ENCODE measurements around the gene GRM7. TPM values are rescaled to one million over a fixed set of nuclear protein-coding genes. Genes with fewer than 3 reads are reported as not detected.

GRM7 gene
- total RNA-seq, 4 donors from 2014 or later: 0.29 to 15.8 (median 0.67) TPM

DNA sequence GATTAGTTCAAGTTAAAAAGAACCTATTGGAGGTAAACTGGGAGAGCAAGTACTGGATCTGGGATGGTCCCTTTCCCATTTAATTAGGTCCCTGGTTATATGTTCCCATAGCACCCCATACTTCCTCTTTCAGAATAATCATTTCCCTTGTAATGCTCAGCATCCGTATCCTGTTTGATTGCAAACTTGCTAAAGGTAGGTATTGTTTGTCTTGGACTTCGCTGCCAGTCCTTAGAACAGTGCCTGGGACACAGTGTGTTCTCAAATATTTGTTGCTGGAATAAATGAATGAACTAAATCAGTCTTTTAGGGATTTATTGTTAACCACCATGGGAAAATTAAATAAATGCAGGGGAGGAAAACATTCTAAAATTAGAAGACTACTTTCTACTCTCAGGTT is 299.8 kb downstream of the GRM7 start:
- Histone ChIP-seq H3K27ac (no peak overlapping the region), H3K4me1 (no peaks in the 10 kb centered on the region), H3K36me3 (no peaks in the 10 kb centered on the region), H3K9me3 (no peaks in the 10 kb centered on the region), H3K27me3 (no peaks in the 10 kb centered on the region), H3K4me3 (no peak overlapping the region)
- intact Hi-C loops (cut with DNase I; ENCODE audit: low total_unique reads): no loop called here
- DNase-seq: no peak
- TF ChIP-seq, protein P1, sequence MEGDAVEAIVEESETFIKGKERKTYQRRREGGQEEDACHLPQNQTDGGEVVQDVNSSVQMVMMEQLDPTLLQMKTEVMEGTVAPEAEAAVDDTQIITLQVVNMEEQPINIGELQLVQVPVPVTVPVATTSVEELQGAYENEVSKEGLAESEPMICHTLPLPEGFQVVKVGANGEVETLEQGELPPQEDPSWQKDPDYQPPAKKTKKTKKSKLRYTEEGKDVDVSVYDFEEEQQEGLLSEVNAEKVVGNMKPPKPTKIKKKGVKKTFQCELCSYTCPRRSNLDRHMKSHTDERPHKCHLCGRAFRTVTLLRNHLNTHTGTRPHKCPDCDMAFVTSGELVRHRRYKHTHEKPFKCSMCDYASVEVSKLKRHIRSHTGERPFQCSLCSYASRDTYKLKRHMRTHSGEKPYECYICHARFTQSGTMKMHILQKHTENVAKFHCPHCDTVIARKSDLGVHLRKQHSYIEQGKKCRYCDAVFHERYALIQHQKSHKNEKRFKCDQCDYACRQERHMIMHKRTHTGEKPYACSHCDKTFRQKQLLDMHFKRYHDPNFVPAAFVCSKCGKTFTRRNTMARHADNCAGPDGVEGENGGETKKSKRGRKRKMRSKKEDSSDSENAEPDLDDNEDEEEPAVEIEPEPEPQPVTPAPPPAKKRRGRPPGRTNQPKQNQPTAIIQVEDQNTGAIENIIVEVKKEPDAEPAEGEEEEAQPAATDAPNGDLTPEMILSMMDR (IDR thresholded peaks at IDR 0.05): no peak
- no peak for TF ChIP-seq POLR2A (IDR thresholded peaks at IDR 0.05)

DNA sequence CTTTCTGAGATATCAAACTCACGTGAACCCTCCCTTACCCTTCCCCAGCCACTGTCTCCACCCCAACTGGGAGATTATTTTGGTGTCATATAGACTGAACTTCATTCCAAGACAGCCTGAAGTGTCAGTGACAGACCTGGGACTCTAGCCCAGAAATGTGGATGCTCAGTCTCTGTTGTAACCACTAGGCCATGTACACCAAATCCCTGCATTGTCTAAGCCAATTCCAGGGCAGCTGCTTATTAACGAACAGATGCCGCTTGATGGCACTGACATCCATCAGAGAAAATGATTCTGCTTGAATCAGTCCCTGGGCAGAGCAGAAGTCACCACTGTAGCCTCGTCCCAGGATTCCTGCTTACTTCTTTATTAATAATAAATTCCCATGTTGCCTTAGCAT is 305.5 kb downstream of the GRM7 start:
- TF ChIP-seq, protein P1 (IDR thresholded peaks at IDR 0.05): no peak
- TF ChIP-seq POLR2A (IDR thresholded peaks at IDR 0.05): no peak
- no peak for DNase-seq

DNA sequence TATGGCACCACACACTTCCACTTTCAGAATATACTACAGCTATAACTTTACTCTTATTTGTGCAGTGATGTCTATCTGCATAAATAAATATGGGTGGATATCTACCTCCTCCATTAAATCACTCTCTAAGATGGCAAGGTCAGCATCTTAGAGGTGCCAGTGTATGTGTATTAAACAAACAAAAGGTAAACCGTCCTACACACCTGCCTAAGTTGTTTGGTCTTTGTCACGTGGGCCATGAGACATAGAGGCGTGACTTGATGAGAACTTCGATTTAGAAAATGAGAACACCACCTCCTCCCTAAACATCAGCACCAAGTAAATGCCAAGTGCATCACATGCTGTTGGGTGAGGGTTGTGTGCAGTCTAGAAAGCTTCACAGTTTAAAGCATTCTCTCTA is 310.6 kb downstream of the GRM7 start:
- Histone ChIP-seq H3K27ac (no peak overlapping the region), H3K4me3 (no peak overlapping the region), H3K9me3 (no peaks in the 10 kb centered on the region), H3K4me1 (no peaks in the 10 kb centered on the region), H3K36me3 (no peaks in the 10 kb centered on the region), H3K27me3 (no peaks in the 10 kb centered on the region)
- intact Hi-C loops (cut with DNase I; ENCODE audit: low total_unique reads): no loop called here
- no peak for TF ChIP-seq POLR2A (IDR thresholded peaks at IDR 0.05)
- TF ChIP-seq, protein P1 (IDR thresholded peaks at IDR 0.05): no peak
- DNase-seq: no peak

More for the DNA sequence above, 305.5 kb downstream of the GRM7 start:
- intact Hi-C loops (cut with DNase I; ENCODE audit: low total_unique reads): no loop called here
- H3K27me3 ChIP-seq: no peaks in the 10 kb centered on the region
- no peaks in the 10 kb centered on the region for H3K4me1 ChIP-seq
- H3K27ac ChIP-seq: no peak overlapping the region
- H3K4me3 ChIP-seq: no peak overlapping the region
- no peaks in the 10 kb centered on the region for H3K9me3 ChIP-seq
- H3K36me3 ChIP-seq: no peaks in the 10 kb centered on the region

DNA sequence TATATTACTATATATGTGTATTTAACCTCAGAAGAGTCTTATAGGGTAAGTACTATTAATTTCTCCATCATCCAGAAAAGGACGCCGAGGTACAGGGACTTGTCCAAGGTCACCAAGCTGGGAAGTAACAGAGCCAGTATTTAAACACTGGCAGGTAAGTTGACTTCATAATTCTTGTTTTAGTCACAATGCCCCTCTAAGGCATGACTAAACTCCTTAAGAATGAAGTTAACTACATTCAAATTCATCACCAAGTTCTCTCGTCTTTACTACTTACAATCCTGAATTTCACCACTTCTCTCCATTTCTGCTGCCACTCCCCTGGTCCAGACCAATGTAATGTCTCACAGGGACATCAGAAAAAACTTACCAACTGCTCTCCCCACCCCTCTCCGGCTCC is 312.1 kb downstream of the GRM7 start:
- no peak overlapping the region for H3K27ac ChIP-seq
- H3K27me3 ChIP-seq: no peaks in the 10 kb centered on the region
- H3K36me3 ChIP-seq: no peaks in the 10 kb centered on the region
- no peak overlapping the region for H3K4me3 ChIP-seq
- TF ChIP-seq, protein P1 (IDR thresholded peaks at IDR 0.05): no peak
- no peak for TF ChIP-seq POLR2A (IDR thresholded peaks at IDR 0.05)
- H3K4me1 ChIP-seq: no peaks in the 10 kb centered on the region
- DNase-seq: no peak
- H3K9me3 ChIP-seq: no peaks in the 10 kb centered on the region
- intact Hi-C loops (cut with DNase I; ENCODE audit: low total_unique reads): no loop called here

DNA sequence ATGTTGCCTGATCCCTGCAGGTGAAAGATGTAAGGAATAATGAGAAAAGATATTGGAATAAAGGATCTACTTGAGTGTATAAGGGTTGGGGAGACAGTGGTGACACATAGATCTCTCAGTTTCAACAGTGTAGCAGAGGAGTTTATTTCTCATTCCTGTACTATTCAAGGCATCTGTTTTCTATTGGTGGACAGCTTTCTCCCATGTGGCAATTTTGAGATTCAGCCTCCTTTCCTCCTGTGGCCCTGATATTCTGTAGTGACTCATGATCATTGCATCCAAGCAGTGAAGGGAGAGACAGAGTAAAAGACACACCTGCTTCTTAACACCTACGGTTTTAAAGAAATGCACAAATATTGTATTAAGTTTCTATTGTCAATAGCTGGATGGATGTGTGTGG is 327.6 kb downstream of the GRM7 start:
- Histone ChIP-seq H3K27ac (no peak overlapping the region), H3K36me3 (no peaks in the 10 kb centered on the region), H3K4me1 (no peaks in the 10 kb centered on the region), H3K4me3 (no peak overlapping the region), H3K27me3 (no peaks in the 10 kb centered on the region), H3K9me3 (no peaks in the 10 kb centered on the region)
- intact Hi-C loops (cut with DNase I; ENCODE audit: low total_unique reads): no loop called here
- TF ChIP-seq, protein P1 (IDR thresholded peaks at IDR 0.05): no peak
- TF ChIP-seq POLR2A (IDR thresholded peaks at IDR 0.05): no peak
- DNase-seq: no peak
